HepG2 (cell line): ENCODE data around the gene ROMO1. TPM values are rescaled to one million over a fixed set of nuclear protein-coding genes. Genes with fewer than 3 reads are reported as not detected.

Source experiments
- ELF1 ChIP-seq: sonication (generic); formaldehyde crosslinking; IDR thresholded peaks from 2 replicates; pipeline ENCODE4 v1.4.0; 2020; ENCODE audit warnings: missing genetic modification reagents
- GPN1 ChIP-seq: sonication (generic); formaldehyde crosslinking; IDR thresholded peaks from 2 replicates; pipeline ENCODE4 v1.5.1; 2020; ENCODE audit warnings: missing genetic modification reagents, borderline replicate concordance
- GTF2F1 ChIP-seq: fragments of 150-350 bp; IDR thresholded peaks from 2 replicates; pipeline ENCODE4 v1.6.1; 2014; ENCODE audit warnings: low read length
- JARID2 ChIP-seq: sonication (generic); formaldehyde crosslinking; IDR thresholded peaks from 2 replicates; pipeline ENCODE4 v1.8.1; 2023; ENCODE audit warnings: missing genetic modification reagents, inconsistent platforms; ENCODE audit not compliant: insufficient replicate concordance
- JDP2 ChIP-seq: sonication (generic); formaldehyde crosslinking; IDR thresholded peaks from 2 replicates; pipeline ENCODE4 v1.8.1; 2022; ENCODE audit warnings: missing genetic modification reagents, borderline replicate concordance
- NFE2L2 ChIP-seq: fragments of 150-350 bp; IDR thresholded peaks from 2 replicates; pipeline ENCODE4 v1.6.1; 2014; ENCODE audit warnings: low read length
- PHF20 ChIP-seq: sonication (generic); formaldehyde crosslinking; IDR thresholded peaks from 2 replicates; pipeline ENCODE4 v1.5.0; 2020; ENCODE audit warnings: mild to moderate bottlenecking, missing genetic modification reagents
- RELA ChIP-seq: sonication (generic); formaldehyde crosslinking; IDR thresholded peaks from 2 replicates; pipeline ENCODE4 v1.4.0; 2020; ENCODE audit warnings: missing genetic modification reagents
- SALL2 ChIP-seq: sonication (generic); formaldehyde crosslinking; IDR thresholded peaks from 2 replicates; pipeline ENCODE4 v1.8.1; 2023; ENCODE audit warnings: mild to moderate bottlenecking, missing genetic modification reagents, inconsistent platforms
- SIN3B ChIP-seq: fragments of 150-350 bp; IDR thresholded peaks from 2 replicates; pipeline ENCODE4 v1.6.1; 2014; ENCODE audit warnings: low read length
- SOX6 ChIP-seq, 2 experiments: fragments of 450-650 bp in 1 of 2; sonication (generic) in 1 of 2; formaldehyde crosslinking in 1 of 2; IDR thresholded peaks; 2 replicates each; pipeline versions ENCODE4 v1.4.0 to v1.6.1; 2017 to 2020; ENCODE audit warnings: antibody characterized with exemption in 1 of 2, mild to moderate bottlenecking in 1 of 2, missing genetic modification reagents in 1 of 2
- TBX2 ChIP-seq: sonication (generic); formaldehyde crosslinking; IDR thresholded peaks from 2 replicates; pipeline ENCODE4 v1.5.0; 2020; ENCODE audit warnings: missing genetic modification reagents, mild to moderate bottlenecking, borderline replicate concordance
- ZFAT ChIP-seq: sonication (generic); formaldehyde crosslinking; conservative IDR thresholded peaks from 2 replicates; pipeline ENCODE4 v1.8.1; 2023; ENCODE audit warnings: missing genetic modification reagents, inconsistent platforms
- ZNF143 ChIP-seq: sonication (generic); formaldehyde crosslinking; IDR thresholded peaks from 2 replicates; pipeline ENCODE4 v1.4.0; 2020; ENCODE audit warnings: missing genetic modification reagents
- ZNF335 ChIP-seq: sonication (generic); formaldehyde crosslinking; IDR thresholded peaks from 2 replicates; pipeline ENCODE4 v1.4.0; 2020; ENCODE audit warnings: missing genetic modification reagents
- ZNF382 ChIP-seq: sonication (generic); formaldehyde crosslinking; IDR thresholded peaks from 2 replicates; pipeline ENCODE4 v1.5.0; 2020; ENCODE audit warnings: missing genetic modification reagents, mild to moderate bottlenecking, borderline replicate concordance
- ZNF44 ChIP-seq: sonication (generic); formaldehyde crosslinking; IDR thresholded peaks from 2 replicates; pipeline ENCODE4 v1.5.1; 2020; ENCODE audit warnings: mild to moderate bottlenecking, missing genetic modification reagents
- ZNF556 ChIP-seq: sonication (generic); formaldehyde crosslinking; IDR thresholded peaks from 2 replicates; pipeline ENCODE4 v1.4.0; 2020; ENCODE audit warnings: mild to moderate bottlenecking, missing genetic modification reagents, borderline replicate concordance
- ZNF629 ChIP-seq: sonication (generic); formaldehyde crosslinking; conservative IDR thresholded peaks from 2 replicates; pipeline ENCODE4 v1.5.0; 2020; ENCODE audit warnings: missing genetic modification reagents
- ZNF83 ChIP-seq: sonication (generic); formaldehyde crosslinking; IDR thresholded peaks from 2 replicates; pipeline ENCODE4 v1.4.0; 2020; ENCODE audit warnings: missing genetic modification reagents, mild to moderate bottlenecking, borderline replicate concordance
- ZSCAN22 ChIP-seq: sonication (generic); formaldehyde crosslinking; IDR thresholded peaks from 2 replicates; pipeline ENCODE4 v1.4.0; 2020; ENCODE audit warnings: mild to moderate bottlenecking, missing genetic modification reagents
- polyA plus RNA-seq, 8 experiments: library from polyadenylated mRNA; depleted of rRNA in 3 of 8; stranded (reverse) in 7 of 8; unstranded in 1 of 8; fragments of >200 nt; fragmentation: Illumina TruSeq in 4 of 8; extraction: Trizol in 4 of 8; gene quantifications; 2 replicates each; pipeline versions ENCODE4 v1.2.1 to v1.2.3, GENCODE V29; 2011 to 2016; ENCODE audit warnings: low read depth in 4 of 8, missing spikeins in 1 of 8, mixed read lengths in 1 of 8; ENCODE audit not compliant: insufficient read depth in 1 of 8
- total RNA-seq, 5 experiments: library from RNA; depleted of rRNA; stranded (reverse); fragments of >200 nt; fragmentation: Illumina TruSeq; extraction: Trizol; gene quantifications; 2 replicates each; pipeline ENCODE4 v1.2.3, GENCODE V29; 2016; ENCODE audit warnings: low read depth in 1 of 5
- TF ChIP-seq, protein P1 (sequence below): sonication (generic); formaldehyde crosslinking; conservative IDR thresholded peaks from 2 replicates; pipeline ENCODE4 v1.8.0; 2022; ENCODE audit warnings: missing genetic modification reagents
- TF ChIP-seq, protein P2 (sequence below): sonication (generic); formaldehyde crosslinking; IDR thresholded peaks from 2 replicates; pipeline ENCODE4 v1.5.1; 2020; ENCODE audit warnings: mild to moderate bottlenecking, missing genetic modification reagents, moderate library complexity
- TF ChIP-seq, protein P3 (sequence below): sonication (generic); formaldehyde crosslinking; IDR thresholded peaks from 2 replicates; pipeline ENCODE4 v1.5.0; 2020; ENCODE audit warnings: missing genetic modification reagents

The ROMO1 gene
- total and polyA plus RNA-seq, 2 of the 13 experiments (the other 11 are each of a cell fraction or from before 2014, with no cell fraction given): 636 to 755 TPM

GRCh38 chr20:35741892-35742740, 42.9 kb downstream of the ROMO1 start, which contains the start of gene RBM39 (continued):
- TF ChIP-seq, protein P1, sequence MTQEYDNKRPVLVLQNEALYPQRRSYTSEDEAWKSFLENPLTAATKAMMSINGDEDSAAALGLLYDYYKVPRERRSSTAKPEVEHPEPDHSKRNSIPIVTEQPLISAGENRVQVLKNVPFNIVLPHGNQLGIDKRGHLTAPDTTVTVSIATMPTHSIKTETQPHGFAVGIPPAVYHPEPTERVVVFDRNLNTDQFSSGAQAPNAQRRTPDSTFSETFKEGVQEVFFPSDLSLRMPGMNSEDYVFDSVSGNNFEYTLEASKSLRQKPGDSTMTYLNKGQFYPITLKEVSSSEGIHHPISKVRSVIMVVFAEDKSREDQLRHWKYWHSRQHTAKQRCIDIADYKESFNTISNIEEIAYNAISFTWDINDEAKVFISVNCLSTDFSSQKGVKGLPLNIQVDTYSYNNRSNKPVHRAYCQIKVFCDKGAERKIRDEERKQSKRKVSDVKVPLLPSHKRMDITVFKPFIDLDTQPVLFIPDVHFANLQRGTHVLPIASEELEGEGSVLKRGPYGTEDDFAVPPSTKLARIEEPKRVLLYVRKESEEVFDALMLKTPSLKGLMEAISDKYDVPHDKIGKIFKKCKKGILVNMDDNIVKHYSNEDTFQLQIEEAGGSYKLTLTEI (CRISPR knock-in tag): no peak
- TF ChIP-seq SIN3B (peak; percentile 79), ZNF629 (CRISPR knock-in tag) (peak; percentile 71), GTF2F1 (peak; percentile 87), ZNF83 (CRISPR knock-in tag) (peak; percentile 84), TBX2 (CRISPR knock-in tag) (peak; percentile 96), GPN1 (CRISPR knock-in tag) (peak; percentile 85; the same call in 1 of the 2 replicates), NFE2L2 (0 out of 2 replicates have a peak, but pooled peaks have one; percentile 3), ZSCAN22 (CRISPR knock-in tag) (peak; percentile 71; the same call in 1 of the 2 replicates), PHF20 (peak; percentile 89), ELF1 (CRISPR knock-in tag) (peak; percentile 82), JARID2 (CRISPR knock-in tag) (peak; percentile 85), ZNF382 (CRISPR knock-in tag) (no peak; the same call in 1 of the 2 replicates), JDP2 (CRISPR knock-in tag) (peak; percentile 92), SALL2 (peak; percentile 99), ZNF556 (CRISPR knock-in tag) (peak; percentile 94; the same call in 1 of the 2 replicates), SOX6 (IDR thresholded peaks at IDR 0.05) (no peak), SOX6 (CRISPR knock-in tag; IDR thresholded peaks at IDR 0.05) (peak; percentile 91), ZNF143 (CRISPR knock-in tag) (peak; percentile 80), ZNF44 (CRISPR knock-in tag) (peak; percentile 97), RELA (CRISPR knock-in tag) (no peak), ZNF335 (CRISPR knock-in tag) (peak; percentile 85), ZFAT (CRISPR knock-in tag) (peak; percentile 72)
- TF ChIP-seq, protein P2, sequence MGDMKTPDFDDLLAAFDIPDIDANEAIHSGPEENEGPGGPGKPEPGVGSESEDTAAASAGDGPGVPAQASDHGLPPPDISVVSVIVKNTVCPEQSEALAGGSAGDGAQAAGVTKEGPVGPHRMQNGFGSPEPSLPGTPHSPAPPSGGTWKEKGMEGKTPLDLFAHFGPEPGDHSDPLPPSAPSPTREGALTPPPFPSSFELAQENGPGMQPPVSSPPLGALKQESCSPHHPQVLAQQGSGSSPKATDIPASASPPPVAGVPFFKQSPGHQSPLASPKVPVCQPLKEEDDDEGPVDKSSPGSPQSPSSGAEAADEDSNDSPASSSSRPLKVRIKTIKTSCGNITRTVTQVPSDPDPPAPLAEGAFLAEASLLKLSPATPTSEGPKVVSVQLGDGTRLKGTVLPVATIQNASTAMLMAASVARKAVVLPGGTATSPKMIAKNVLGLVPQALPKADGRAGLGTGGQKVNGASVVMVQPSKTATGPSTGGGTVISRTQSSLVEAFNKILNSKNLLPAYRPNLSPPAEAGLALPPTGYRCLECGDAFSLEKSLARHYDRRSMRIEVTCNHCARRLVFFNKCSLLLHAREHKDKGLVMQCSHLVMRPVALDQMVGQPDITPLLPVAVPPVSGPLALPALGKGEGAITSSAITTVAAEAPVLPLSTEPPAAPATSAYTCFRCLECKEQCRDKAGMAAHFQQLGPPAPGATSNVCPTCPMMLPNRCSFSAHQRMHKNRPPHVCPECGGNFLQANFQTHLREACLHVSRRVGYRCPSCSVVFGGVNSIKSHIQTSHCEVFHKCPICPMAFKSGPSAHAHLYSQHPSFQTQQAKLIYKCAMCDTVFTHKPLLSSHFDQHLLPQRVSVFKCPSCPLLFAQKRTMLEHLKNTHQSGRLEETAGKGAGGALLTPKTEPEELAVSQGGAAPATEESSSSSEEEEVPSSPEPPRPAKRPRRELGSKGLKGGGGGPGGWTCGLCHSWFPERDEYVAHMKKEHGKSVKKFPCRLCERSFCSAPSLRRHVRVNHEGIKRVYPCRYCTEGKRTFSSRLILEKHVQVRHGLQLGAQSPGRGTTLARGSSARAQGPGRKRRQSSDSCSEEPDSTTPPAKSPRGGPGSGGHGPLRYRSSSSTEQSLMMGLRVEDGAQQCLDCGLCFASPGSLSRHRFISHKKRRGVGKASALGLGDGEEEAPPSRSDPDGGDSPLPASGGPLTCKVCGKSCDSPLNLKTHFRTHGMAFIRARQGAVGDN: peak; percentile 99
- TF ChIP-seq, protein P3, sequence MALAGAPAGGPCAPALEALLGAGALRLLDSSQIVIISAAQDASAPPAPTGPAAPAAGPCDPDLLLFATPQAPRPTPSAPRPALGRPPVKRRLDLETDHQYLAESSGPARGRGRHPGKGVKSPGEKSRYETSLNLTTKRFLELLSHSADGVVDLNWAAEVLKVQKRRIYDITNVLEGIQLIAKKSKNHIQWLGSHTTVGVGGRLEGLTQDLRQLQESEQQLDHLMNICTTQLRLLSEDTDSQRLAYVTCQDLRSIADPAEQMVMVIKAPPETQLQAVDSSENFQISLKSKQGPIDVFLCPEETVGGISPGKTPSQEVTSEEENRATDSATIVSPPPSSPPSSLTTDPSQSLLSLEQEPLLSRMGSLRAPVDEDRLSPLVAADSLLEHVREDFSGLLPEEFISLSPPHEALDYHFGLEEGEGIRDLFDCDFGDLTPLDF (CRISPR knock-in tag): peak; percentile 94
